Measurements from ENCODE around the gene DENND2D.
A peak's percentile ranks its signal among the peaks of the same experiment; 100 is the strongest.

Gene DENND2D

GRCh38 chr1:111202707-111203623 lies 2.5 kb upstream of the DENND2D start:
- DNase-seq, result no peak

GRCh38 chr1:111202366-111202706 lies 1.9 kb upstream of the DENND2D start:
- no peak for DNase-seq

GRCh38 chr1:111201275-111202090 lies 1.0 kb upstream of the DENND2D start:
- DNase-seq, result no peak

- no peak for DNase-seq
Observed at GRCh38 chr1:111200802-111201161, 336 bp upstream of the DENND2D start.

GRCh38 chr1:111199329-111199728 lies 1.1 kb downstream of the DENND2D start:
- DNase-seq, result no peak

GRCh38 chr1:111198836-111199235 lies 1.6 kb downstream of the DENND2D start:
- no peak for DNase-seq

- DNase-seq, result peak; percentile 54
Observed at GRCh38 chr1:111197598-111198284, 2.7 kb downstream of the DENND2D start.

GRCh38 chr1:111196213-111196612 lies 4.2 kb downstream of the DENND2D start:
- DNase-seq, result no peak

- no peak for DNase-seq
Observed at GRCh38 chr1:111195002-111195684, 5.3 kb downstream of the DENND2D start.

GRCh38 chr1:111193712-111194480 lies 6.5 kb downstream of the DENND2D start:
- DNase-seq, result no peak

GRCh38 chr1:111192658-111193519 lies 7.6 kb downstream of the DENND2D start:
- DNase-seq, result peak; percentile 22

- no peak for DNase-seq
Observed at GRCh38 chr1:111192074-111192473, 8.4 kb downstream of the DENND2D start.

- DNase-seq, result no peak
Observed at GRCh38 chr1:111191496-111191895, 8.9 kb downstream of the DENND2D start.

GRCh38 chr1:111190931-111191451 lies 9.5 kb downstream of the DENND2D start:
- no peak for DNase-seq

GRCh38 chr1:111184663-111185062 lies 15.8 kb downstream of the DENND2D start:
- DNase-seq, result no peak

GRCh38 chr1:111183308-111184069 lies 17.0 kb downstream of the DENND2D start:
- DNase-seq, result no peak

GRCh38 chr1:111182052-111182451 lies 18.4 kb downstream of the DENND2D start:
- no peak for DNase-seq

- no peak for DNase-seq
Observed at GRCh38 chr1:111179968-111180533, 20.4 kb downstream of the DENND2D start.

GRCh38 chr1:111176678-111177077 lies 23.8 kb downstream of the DENND2D start:
- DNase-seq, result no peak

GRCh38 chr1:111175349-111175748 lies 25.1 kb downstream of the DENND2D start:
- DNase-seq, result no peak

Data from effector CD8-positive, alpha-beta T cell (primary cell).